ENCODE results near the gene WWOX.

WWOX gene

GRCh38 chr16:78791011-78791410, 691.6 kb downstream of the WWOX start:
- TF ChIP-seq, protein P1, sequence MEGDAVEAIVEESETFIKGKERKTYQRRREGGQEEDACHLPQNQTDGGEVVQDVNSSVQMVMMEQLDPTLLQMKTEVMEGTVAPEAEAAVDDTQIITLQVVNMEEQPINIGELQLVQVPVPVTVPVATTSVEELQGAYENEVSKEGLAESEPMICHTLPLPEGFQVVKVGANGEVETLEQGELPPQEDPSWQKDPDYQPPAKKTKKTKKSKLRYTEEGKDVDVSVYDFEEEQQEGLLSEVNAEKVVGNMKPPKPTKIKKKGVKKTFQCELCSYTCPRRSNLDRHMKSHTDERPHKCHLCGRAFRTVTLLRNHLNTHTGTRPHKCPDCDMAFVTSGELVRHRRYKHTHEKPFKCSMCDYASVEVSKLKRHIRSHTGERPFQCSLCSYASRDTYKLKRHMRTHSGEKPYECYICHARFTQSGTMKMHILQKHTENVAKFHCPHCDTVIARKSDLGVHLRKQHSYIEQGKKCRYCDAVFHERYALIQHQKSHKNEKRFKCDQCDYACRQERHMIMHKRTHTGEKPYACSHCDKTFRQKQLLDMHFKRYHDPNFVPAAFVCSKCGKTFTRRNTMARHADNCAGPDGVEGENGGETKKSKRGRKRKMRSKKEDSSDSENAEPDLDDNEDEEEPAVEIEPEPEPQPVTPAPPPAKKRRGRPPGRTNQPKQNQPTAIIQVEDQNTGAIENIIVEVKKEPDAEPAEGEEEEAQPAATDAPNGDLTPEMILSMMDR (IDR thresholded peaks at IDR 0.05; ENCODE audit: low read depth, low read length): no peak
- no peak for DNase-seq (ENCODE audit: low read depth in 2 of 2)
- H3K4me3 ChIP-seq (replicated peaks in 1 of 2; ENCODE audit: low read depth in 2 of 2, low read length in 2 of 2): no peak overlapping the region

DNA sequence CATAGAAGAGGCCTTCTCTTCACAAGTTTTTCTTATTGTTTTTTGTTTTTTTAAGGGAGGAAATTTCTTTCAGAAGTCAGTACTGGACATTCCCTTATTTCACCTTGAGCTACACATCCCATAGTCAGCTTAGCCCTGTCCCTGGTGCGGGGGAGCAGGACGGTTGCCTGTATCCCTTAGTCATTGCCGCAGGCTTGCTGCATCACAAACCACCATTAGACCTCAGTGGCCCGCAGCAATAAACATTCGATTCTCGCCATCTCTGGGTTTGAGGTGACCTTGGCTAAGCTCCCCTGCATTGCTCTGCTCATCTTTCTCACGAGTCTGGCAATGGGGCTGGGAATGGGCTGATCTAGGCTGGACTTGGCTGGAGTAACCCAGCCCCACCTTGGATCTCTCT, 692.5 kb downstream of the WWOX start:
- TF ChIP-seq, protein P1 (IDR thresholded peaks at IDR 0.05; ENCODE audit: low read depth, low read length): no peak
- H3K4me3 ChIP-seq (replicated peaks in 1 of 2; ENCODE audit: low read depth in 2 of 2, low read length in 2 of 2): no peak overlapping the region
- DNase-seq (ENCODE audit: low read depth in 2 of 2): no peak

- no peak overlapping the region for H3K4me3 ChIP-seq (replicated peaks in 1 of 2; ENCODE audit: low read depth in 2 of 2, low read length in 2 of 2)
- TF ChIP-seq, protein P1 (IDR thresholded peaks at IDR 0.05; ENCODE audit: low read depth, low read length): no peak
- no peak for DNase-seq (ENCODE audit: low read depth in 2 of 2)
Observed at GRCh38 chr16:78792952-78793351, 693.5 kb downstream of the WWOX start.

- H3K4me3 ChIP-seq (replicated peaks in 1 of 2; ENCODE audit: low read depth in 2 of 2, low read length in 2 of 2): no peak overlapping the region
- TF ChIP-seq, protein P1 (IDR thresholded peaks at IDR 0.05; ENCODE audit: low read depth, low read length): no peak
- DNase-seq (ENCODE audit: low read depth in 2 of 2): no peak
Observed at GRCh38 chr16:78794581-78795250, 695.3 kb downstream of the WWOX start.

- DNase-seq (ENCODE audit: low read depth in 2 of 2): no peak
- H3K4me3 ChIP-seq (replicated peaks in 1 of 2; ENCODE audit: low read depth in 2 of 2, low read length in 2 of 2): no peak overlapping the region
- TF ChIP-seq, protein P1 (IDR thresholded peaks at IDR 0.05; ENCODE audit: low read depth, low read length): no peak
Observed at GRCh38 chr16:78795433-78795832, 696.0 kb downstream of the WWOX start.

DNA sequence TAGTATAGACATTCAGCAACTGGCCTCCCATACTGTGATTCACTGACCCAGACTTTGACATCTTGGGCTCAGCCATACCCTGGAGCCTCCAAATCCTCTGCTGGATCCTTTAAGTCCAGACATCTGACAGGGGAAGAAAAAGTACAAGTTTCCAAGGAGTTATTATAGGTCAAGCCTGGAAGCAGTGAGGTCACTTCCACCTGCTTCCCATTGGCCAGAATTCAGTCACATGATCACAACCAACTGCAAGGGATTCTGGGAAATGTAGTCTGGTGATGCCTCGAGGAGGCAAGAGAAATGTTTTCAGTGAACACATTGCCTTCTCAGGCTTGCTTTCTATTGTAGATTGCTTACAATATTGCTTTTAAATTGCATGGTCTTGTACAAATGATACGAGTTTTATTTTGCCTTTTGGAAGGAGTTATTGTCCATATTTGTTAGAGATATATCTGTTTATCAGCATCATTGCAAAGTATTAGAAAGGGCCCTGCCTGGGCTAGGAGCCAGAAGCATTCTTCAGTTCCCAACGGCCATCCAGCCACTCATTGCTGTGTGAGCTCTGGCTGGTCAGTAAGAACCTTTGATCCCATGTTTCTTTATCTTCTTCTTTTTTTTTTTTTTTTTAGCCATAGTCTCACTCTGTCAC, 696.9 kb downstream of the WWOX start:
- TF ChIP-seq, protein P1 (IDR thresholded peaks at IDR 0.05; ENCODE audit: low read depth, low read length): no peak
- DNase-seq (ENCODE audit: low read depth in 2 of 2): peak in 1 of 2 donors; percentile 6
- H3K4me3 ChIP-seq (replicated peaks in 1 of 2; ENCODE audit: low read depth in 2 of 2, low read length in 2 of 2): no peak overlapping the region
